H1 (cell line): ENCODE measurements around the gene NUDC. TPM values are rescaled to one million over a fixed set of nuclear protein-coding genes. Genes with fewer than 3 reads are reported as not detected.

ENCODE experiments used
- CTCF ChIA-PET: fragments of 300-600 bp; sonication (Branson Sonifier 250); formaldehyde crosslinking; loops from one replicate; lab custom pipeline; 2021; ENCODE audit not compliant: partially characterized antibody; lab: Charles Lee
- POLR2A ChIA-PET: fragments of 300-600 bp; sonication (Branson Sonifier 250); formaldehyde crosslinking; loops from one replicate; lab custom pipeline; 2021; ENCODE audit warnings: inconsistent platforms; ENCODE audit not compliant: partially characterized antibody; lab: Charles Lee
- DNase-seq, 2 experiments: peaks; one replicate each; pipeline versions ENCODE4 v3.0.0 to v3.0.0-alpha.2; 2010 to 2022; ENCODE audit warnings: low spot score in 2 of 2, low read depth in 1 of 2, mixed read lengths in 1 of 2
- FAIRE-seq: peaks from 2 replicates; lab custom pipeline; 2011; peaks lifted over from hg19 to GRCh38; lab: Jason Lieb, UNC
- H2AFZ ChIP-seq: 2 replicates; pipeline ENCODE4 v1.8.1; 2012; ENCODE audit warnings: low read length, inconsistent platforms
- H2AK5ac ChIP-seq: 2 replicates; pipeline ENCODE4 v1.6.1; 2013; ENCODE audit warnings: low read depth, low read length
- H2BK120ac ChIP-seq: replicated peaks from 2 replicates; pipeline ENCODE3; 2013; ENCODE audit warnings: low read depth, low read length, inconsistent platforms
- H2BK12ac ChIP-seq: 2 replicates; pipeline ENCODE4 v1.6.1; 2013; ENCODE audit warnings: low read depth, low read length
- H2BK15ac ChIP-seq: 2 replicates; pipeline ENCODE4 v1.6.1; 2013; ENCODE audit warnings: low read length
- H2BK20ac ChIP-seq: 2 replicates; pipeline ENCODE4 v1.6.1; 2013; ENCODE audit warnings: low read length
- H2BK5ac ChIP-seq: 2 replicates; pipeline ENCODE4 v1.6.1; 2013; ENCODE audit warnings: low read depth, low read length
- H3K14ac ChIP-seq: 2 replicates; pipeline ENCODE4 v1.6.1; 2013; ENCODE audit warnings: inconsistent platforms; ENCODE audit not compliant: insufficient read length
- H3K18ac ChIP-seq: 2 replicates; pipeline ENCODE4 v1.6.1; 2013; ENCODE audit warnings: low read length; ENCODE audit errors: extremely low read depth
- H3K23ac ChIP-seq: 2 replicates; pipeline ENCODE4 v1.6.1; 2013; ENCODE audit warnings: inconsistent platforms; ENCODE audit not compliant: insufficient read length
- H3K23me2 ChIP-seq: 2 replicates; pipeline ENCODE4 v1.6.1; 2013; ENCODE audit warnings: low read depth, low read length
- H3K27ac ChIP-seq: 2 replicates; pipeline ENCODE4 v1.6.1; 2011; ENCODE audit warnings: low read depth, low read length, inconsistent platforms
- H3K27me3 ChIP-seq, 4 experiments: replicated peaks in 1 of 4; 1 replicate in 1 of 4; 2 replicates in 3 of 4; pipeline versions ENCODE4 v1.6.1 to v1.8.1; 2011 to 2013; ENCODE audit warnings: low read length in 3 of 4, mild to moderate bottlenecking in 3 of 4, inconsistent platforms in 2 of 4, mixed read lengths in 2 of 4, moderate library complexity in 1 of 4; ENCODE audit not compliant: control insufficient read depth in 3 of 4, insufficient read depth in 3 of 4; ENCODE audit errors: extremely low read depth in 1 of 4
- H3K36me3 ChIP-seq, 4 experiments: 2 replicates each; pipeline versions ENCODE4 v1.6.1 to v1.8.1; 2011 to 2013; ENCODE audit warnings: mild to moderate bottlenecking in 4 of 4, low read length in 3 of 4, moderate library complexity in 2 of 4, control low read depth in 1 of 4, inconsistent platforms in 1 of 4; ENCODE audit not compliant: insufficient read depth in 4 of 4, control insufficient read depth in 2 of 4
- H3K4ac ChIP-seq: replicated peaks from 2 replicates; pipeline ENCODE3; 2013; ENCODE audit warnings: low read length, low read depth, mixed read lengths, inconsistent platforms; ENCODE audit not compliant: insufficient read length
- H3K4me1 ChIP-seq, 4 experiments: replicated peaks in 1 of 4; 1 replicate in 1 of 4; 2 replicates in 3 of 4; pipeline versions ENCODE4 v1.6.1 to v1.8.1; 2011 to 2013; ENCODE audit warnings: low read length in 3 of 4, inconsistent platforms in 2 of 4, mixed read lengths in 1 of 4; ENCODE audit not compliant: insufficient read depth in 4 of 4, control insufficient read depth in 3 of 4
- H3K4me2 ChIP-seq, 2 experiments: 2 replicates each; pipeline versions ENCODE4 v1.6.1 to v1.8.1; 2011 to 2013; ENCODE audit warnings: low read depth in 2 of 2, low read length in 2 of 2, control low read depth in 1 of 2, inconsistent platforms in 1 of 2, mild to moderate bottlenecking in 1 of 2; ENCODE audit not compliant: insufficient read depth in 1 of 2
- H3K4me3 ChIP-seq, 4 experiments: fragments of 200-600, 300-600 bp in 1 of 4; sonication (generic), shearing (Covaris generic), sonication (Bioruptor Twin) in 1 of 4; 2 replicates each; pipeline versions ENCODE4 v1.5.1 to v1.8.1; 2011 to 2016; ENCODE audit warnings: low read length in 4 of 4, low read depth in 3 of 4, control low read depth in 2 of 4, inconsistent platforms in 2 of 4, mild to moderate bottlenecking in 2 of 4, mixed read lengths in 1 of 4, moderate library complexity in 1 of 4; ENCODE audit not compliant: insufficient read depth in 2 of 4; ENCODE audit errors: extremely low read depth in 1 of 4
- H3K56ac ChIP-seq: replicated peaks from 2 replicates; pipeline ENCODE3; 2013; ENCODE audit warnings: low read depth, mild to moderate bottlenecking, mixed read lengths, low read length, inconsistent platforms; ENCODE audit not compliant: insufficient read length
- H3K79me1 ChIP-seq: 2 replicates; pipeline ENCODE4 v1.6.1; 2013; ENCODE audit warnings: low read depth, low read length, control low read depth
- H3K79me2 ChIP-seq, 2 experiments: 2 replicates each; pipeline versions ENCODE4 v1.6.1 to v1.8.1; 2012 to 2013; ENCODE audit warnings: low read length in 2 of 2, mild to moderate bottlenecking in 2 of 2, inconsistent platforms in 1 of 2; ENCODE audit not compliant: insufficient read depth in 2 of 2, control insufficient read depth in 1 of 2
- H3K9ac ChIP-seq, 4 experiments: replicated peaks in 1 of 4; 1 replicate in 1 of 4; 2 replicates in 3 of 4; pipeline versions ENCODE4 v1.6.1 to v1.8.1; 2011 to 2013; ENCODE audit warnings: low read depth in 3 of 4, low read length in 3 of 4, control low read depth in 2 of 4, mild to moderate bottlenecking in 2 of 4, moderate library complexity in 2 of 4, inconsistent platforms in 1 of 4; ENCODE audit errors: extremely low read depth in 1 of 4
- H3K9me3 ChIP-seq, 2 experiments: 2 replicates each; pipeline versions ENCODE4 v1.6.1 to v1.8.1; 2012 to 2013; ENCODE audit warnings: mild to moderate bottlenecking in 2 of 2, moderate library complexity in 2 of 2, control low read depth in 1 of 2, inconsistent platforms in 1 of 2, low read depth in 1 of 2, low read length in 1 of 2, mixed read lengths in 1 of 2; ENCODE audit not compliant: insufficient read depth in 2 of 2
- H4K20me1 ChIP-seq, 2 experiments: replicated peaks in 1 of 2; 2 replicates each; pipeline versions ENCODE3 to v1.8.1; 2011 to 2013; ENCODE audit warnings: inconsistent platforms in 2 of 2, low read length in 2 of 2, mild to moderate bottlenecking in 1 of 2; ENCODE audit not compliant: insufficient read depth in 2 of 2, control insufficient read depth in 1 of 2
- H4K5ac ChIP-seq: 2 replicates; pipeline ENCODE4 v1.6.1; 2013; ENCODE audit warnings: low read length, low read depth, mixed read lengths, inconsistent platforms; ENCODE audit not compliant: insufficient read length
- H4K8ac ChIP-seq: 2 replicates; pipeline ENCODE4 v1.8.0; 2013; ENCODE audit warnings: mild to moderate bottlenecking, moderate library complexity, low read length, inconsistent platforms; ENCODE audit not compliant: insufficient read depth; ENCODE audit errors: extremely low read depth
- H4K91ac ChIP-seq: replicated peaks from 2 replicates; pipeline ENCODE3; 2013; ENCODE audit warnings: low read length, mixed read lengths, inconsistent platforms; ENCODE audit not compliant: insufficient read length
- SP4 ChIP-seq: IDR thresholded peaks from 2 replicates; pipeline ENCODE4 v1.6.1; 2012; ENCODE audit warnings: low read length, inconsistent platforms
- WGBS, 2 experiments: shearing (Covaris generic) in 1 of 2; methylation state at CpG; one replicate each; pipeline versions ENCODE4 v1.1.6 to v1.1.7; 2013 to 2015; ENCODE audit warnings: low lambda C conversion rate in 2 of 2, mixed read lengths in 2 of 2, inconsistent platforms in 1 of 2, low coverage in 1 of 2, missing lambda C conversion rate in 1 of 2; ENCODE audit not compliant: insufficient replicate concordance in 2 of 2, insufficient coverage in 1 of 2, insufficient read length in 1 of 2; ENCODE audit errors: extremely low coverage in 1 of 2, missing lambda C conversion rate in 1 of 2; 5-methylcytosine and 5-hydroxymethylcytosine counted together
- polyA plus RNA-seq, 7 experiments: library from polyadenylated mRNA; depleted of rRNA in 3 of 7; stranded (reverse) in 5 of 7; unstranded in 2 of 7; fragments of >200 nt in 5 of 7; fragments of 200-250 nt in 2 of 7; gene quantifications; 1 replicate in 5 of 7; 2 replicates in 1 of 7; 4 replicates in 1 of 7; pipeline versions ENCODE4 v1.2.1 to v1.2.3, GENCODE V29; 2011 to 2013; ENCODE audit warnings: missing spikeins in 2 of 7, mixed read lengths in 2 of 7
- total RNA-seq: library from RNA; stranded (reverse); fragmentation: NEBNext Ultra II Directional; extraction: Animal tissue kit (Norgen Biotek cat#: 25700); gene quantifications from 2 replicates; pipeline ENCODE4 v1.2.1, GENCODE V29; 2021

NUDC gene
- total and polyA plus RNA-seq, 2 of the 8 experiments (the other 6 are each of a cell fraction or from before 2014, with no cell fraction given): 43.2 to 131 TPM

GRCh38 chr1:26961826-26962225 lies 40.3 kb downstream of the NUDC start:
- Histone ChIP-seq H3K36me3 (no peaks in the 10 kb centered on the region), H3K23me2 (peaks cover 9% of the 10 kb centered on the region), H4K20me1 (no peaks in the 10 kb centered on the region), H3K14ac (no peak overlapping the region), H2BK120ac (no peak overlapping the region), H3K18ac (no peak overlapping the region), H3K4me1 (peaks cover 0 to 3% (median 0%) of the 10 kb centered on the region in 4 experiments; a peak in 3 of 7 replicates), H4K91ac (no peak overlapping the region), H4K5ac (no peak overlapping the region)
- TF ChIP-seq SP4: no peak
- TF ChIP-seq, all 59 proteins: peak for 0
- no peak overlapping the region for H4K8ac ChIP-seq
- no peak overlapping the region; the same call in 1 of the 2 replicates for H2BK12ac ChIP-seq
- H3K79me2 ChIP-seq: peaks cover 0 to 9% of the 10 kb centered on the region in 2 experiments; a peak in 2 of 4 replicates
- H2BK15ac ChIP-seq: 0 out of 2 replicates have a peak overlapping the region, but pooled peaks have one; percentile 16
- no peaks in the 10 kb centered on the region for H3K27me3 ChIP-seq
- CTCF ChIA-PET: interaction anchor here (0.7 to 1.2 kb wide), 4 partner anchors 14 to 135 kb away, joined by 3 read pairs; no protein-coding TSS in a partner anchor
- H3K79me1 ChIP-seq: 0 out of 2 replicates have a peak, but pooled peaks cover 2% of the 10 kb centered on the region
- POLR2A ChIA-PET: interaction anchor here (0.7 to 3.5 kb wide), 8 partner anchors 33 to 106 kb away, joined by 3 to 35 read pairs (median 5); partner anchors contain the start of genes GPATCH3 and TRNP1
- no peak overlapping the region for H3K23ac ChIP-seq
- FAIRE-seq (no peak), DNase-seq (no peak)
- H3K56ac ChIP-seq: no peak overlapping the region
- H2BK20ac ChIP-seq: no peak overlapping the region
- H2BK5ac ChIP-seq: no peak overlapping the region
- no peak overlapping the region for H3K4ac ChIP-seq
- H3K27ac ChIP-seq: no peak overlapping the region
- WGBS, 2 experiments: 89% methylated on average over 3 of the region's 3 CpGs; no CpG with 5 or more reads in 1 of the 2 experiments
- H3K4me3 ChIP-seq: no peak overlapping the region
- H3K4me2 ChIP-seq: no peak overlapping the region; a peak in 1 of 4 replicates
- no peak overlapping the region for H2AK5ac ChIP-seq
- H3K9ac ChIP-seq: no peak overlapping the region
- H2AFZ ChIP-seq: no peak overlapping the region
- no peaks in the 10 kb centered on the region for H3K9me3 ChIP-seq
